Measurements from ENCODE around the gene CCDC91.
"Not testable (repeated sequence)": the region's sequence is repeated elsewhere in the genome, so short reads cannot be mapped to it uniquely, and the experiment has no call there.

Gene CCDC91

DNA sequence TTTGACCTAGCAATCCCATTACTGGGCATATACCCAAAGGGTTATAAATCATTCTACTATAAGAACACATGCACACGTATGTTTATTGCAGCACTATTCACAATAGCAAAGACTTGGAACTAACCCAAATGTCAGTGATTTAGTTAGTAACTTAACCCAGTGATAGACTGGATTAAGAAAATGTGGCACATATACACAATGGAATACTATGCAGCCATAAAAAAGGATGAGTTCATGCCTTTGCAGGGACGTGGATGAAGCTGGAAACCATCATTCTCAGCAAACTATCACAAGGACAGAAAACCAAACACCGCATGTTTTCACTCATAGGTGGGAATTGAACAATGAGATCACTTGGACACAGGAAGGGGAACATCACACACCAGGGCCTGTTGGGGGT, 189.5 kb downstream of the CCDC91 start:
- DNase-seq, result not testable (repeated sequence)

DNA sequence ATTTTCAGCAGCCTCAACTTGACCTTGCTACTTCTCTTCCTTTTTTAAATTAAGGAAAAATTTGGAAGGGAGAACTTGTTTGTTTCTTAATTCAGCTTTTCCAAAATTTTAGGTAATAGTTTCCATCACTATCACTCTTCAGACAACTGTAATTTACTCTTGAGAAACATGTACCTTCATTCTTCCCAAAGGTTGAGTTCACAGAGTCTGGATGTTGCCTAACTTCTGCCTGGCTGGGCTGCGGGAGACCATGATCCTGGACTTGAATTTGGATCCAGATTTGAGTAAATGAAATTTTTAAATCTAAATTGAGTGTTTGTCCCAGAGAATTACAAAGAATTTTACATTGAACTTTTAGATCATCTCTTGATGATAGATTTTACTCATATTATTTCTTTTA, 193.1 kb downstream of the CCDC91 start:
- no peak for DNase-seq

DNA sequence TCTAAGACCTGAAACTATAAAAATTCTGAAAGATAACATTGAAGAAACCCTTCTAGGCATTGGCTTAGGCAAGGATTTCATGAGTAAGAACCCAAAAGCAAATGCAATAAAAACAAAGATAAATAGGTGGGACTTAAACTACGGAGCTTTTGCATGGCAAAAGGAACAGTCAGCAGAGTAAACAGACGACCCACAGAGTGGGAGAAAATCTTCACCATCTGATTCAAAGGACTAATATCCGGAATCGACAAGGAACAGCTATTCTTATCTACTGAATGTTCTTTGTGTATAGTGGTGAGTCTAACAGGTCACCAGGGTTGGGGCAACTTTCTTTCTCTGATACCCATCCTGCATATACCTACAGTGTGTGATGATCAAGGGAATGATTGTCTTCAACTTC, 198.6 kb downstream of the CCDC91 start:
- no peak for DNase-seq

DNA sequence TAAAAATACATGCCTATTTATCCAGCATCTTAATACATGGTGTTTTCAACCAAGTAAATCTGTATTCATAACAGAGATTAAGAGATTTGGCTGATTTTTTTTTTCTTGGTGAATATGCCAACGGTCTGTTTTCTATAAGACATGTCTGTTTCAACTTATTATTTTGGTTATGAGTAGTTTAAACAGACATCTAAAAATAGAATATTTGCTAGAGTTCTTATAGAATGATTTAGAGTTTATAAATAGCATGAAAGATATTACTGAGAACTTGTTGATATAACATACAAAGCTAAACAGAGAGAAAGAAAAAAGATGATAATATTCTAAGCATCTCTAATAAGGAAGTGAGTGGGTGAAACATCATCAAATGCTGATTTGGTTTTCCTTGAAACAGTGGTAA, 199.9 kb downstream of the CCDC91 start:
- DNase-seq, result peak; percentile 17

DNA sequence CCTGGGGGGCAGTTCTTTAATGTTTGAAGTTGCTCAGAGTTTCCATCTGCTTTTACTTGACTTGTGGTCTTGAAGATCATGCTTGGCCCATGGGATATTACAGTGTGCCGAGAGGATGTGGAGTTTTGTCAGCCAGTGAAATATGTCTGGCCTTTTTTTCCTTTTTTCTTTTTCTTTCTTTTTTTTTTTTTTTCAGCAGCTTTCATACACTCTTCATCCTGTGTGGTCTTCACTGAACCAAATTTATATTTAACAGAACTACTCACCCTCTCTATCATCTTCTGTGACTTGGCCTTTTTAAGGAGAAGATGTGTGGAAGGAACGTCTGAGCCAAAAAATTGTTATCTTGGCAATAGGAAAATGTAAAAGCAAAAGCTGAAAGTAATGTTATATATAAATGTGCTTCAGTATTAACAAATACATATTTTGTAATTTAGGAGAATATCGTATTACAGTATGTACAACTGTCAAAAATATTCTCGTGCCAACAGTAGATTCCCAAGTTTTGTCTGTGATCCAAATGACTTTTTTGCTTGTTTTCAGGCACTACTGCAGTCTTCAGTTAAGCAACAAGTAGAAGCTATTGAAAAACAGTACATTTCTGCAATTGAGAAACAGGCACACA, 200.6 kb downstream of the CCDC91 start:
- DNase-seq, result peak; percentile 37

DNA sequence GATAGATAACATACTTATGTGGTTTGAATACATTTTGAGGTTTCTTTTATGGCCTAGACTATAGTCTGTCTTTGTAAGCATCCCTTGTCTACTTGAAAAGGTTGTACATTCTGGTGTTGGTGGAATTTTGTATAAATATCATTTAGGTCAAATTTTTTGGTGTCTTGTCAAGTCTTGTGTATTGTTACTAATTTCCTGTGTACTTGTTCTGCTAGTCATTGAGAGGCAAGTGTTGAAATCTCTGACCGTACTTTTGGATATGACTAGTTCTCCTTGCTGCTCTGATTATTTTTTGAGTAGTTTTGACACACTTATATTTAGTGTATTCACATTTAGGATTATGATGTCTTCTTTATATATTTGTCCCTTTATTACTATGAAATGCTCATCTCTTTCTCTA, 219.6 kb downstream of the CCDC91 start:
- peak; percentile 66 for DNase-seq

DNA sequence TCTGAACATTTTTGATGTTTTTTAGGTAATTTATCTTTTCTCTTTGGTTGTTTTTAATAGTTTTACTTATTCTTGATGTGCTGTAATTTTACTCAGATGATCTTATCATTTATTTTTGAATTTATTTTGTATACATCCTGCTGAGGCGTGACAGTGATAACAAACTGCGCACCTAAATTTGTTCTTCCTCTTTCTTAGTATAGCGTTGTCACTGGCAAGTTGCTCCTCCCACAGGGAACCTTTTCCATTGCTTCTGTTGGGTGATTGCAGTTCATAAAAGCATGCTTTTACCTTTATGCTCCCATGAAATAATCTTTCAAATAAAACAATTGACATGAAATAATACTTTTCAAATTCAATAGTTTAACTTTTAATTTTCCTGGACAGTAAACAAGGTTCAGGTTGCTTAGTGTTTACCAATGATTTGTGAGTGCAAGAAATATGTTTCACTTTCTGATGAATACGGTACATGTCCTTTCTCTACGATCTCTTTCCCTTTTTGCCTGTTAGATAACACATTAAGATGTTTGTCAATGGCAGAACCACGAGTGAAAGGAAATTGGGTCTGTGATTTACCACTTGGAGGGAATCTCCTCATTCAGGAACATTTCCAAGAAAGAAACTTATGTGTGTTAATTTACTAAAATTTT, 223.3 kb downstream of the CCDC91 start:
- no peak for DNase-seq

DNA sequence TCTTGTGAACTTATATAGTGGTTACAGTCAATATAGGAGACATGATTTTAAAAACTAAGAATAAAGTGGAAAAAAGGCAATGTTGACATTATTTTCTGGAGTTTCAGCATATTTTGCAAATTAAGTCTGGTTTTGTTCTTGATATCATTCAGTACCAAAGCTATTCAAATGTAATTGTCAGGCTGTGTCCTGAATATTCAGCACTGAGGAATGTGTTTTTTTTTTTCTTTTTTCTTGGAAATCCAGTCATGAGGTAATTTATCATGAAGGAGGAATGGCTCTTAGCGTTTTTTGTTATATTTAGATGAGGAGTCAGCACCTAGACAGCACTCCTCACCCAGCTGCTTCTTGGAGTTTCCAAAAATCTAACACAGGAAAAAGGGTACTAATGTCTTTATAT, 225.5 kb downstream of the CCDC91 start:
- DNase-seq, result peak; percentile 94

DNA sequence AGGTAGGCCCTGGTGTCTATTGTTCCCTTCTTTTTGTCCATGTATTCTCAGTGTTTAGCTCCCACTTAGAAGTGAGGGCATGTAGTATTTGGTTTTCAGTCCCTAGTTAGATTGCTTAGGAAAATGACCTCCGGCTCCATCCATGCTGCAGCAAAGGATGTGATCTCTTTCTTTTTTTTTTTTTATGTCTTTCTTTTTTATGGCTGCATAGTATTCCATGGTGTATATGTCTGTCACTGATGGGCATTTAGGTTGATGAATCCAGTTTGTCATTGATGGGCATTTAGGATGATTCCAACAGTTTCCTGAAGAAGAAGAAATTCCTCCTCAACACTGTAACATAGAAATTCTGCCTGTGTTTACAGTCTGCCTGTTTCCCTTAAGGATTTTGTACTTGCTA, 231.1 kb downstream of the CCDC91 start:
- no peak for DNase-seq

DNA sequence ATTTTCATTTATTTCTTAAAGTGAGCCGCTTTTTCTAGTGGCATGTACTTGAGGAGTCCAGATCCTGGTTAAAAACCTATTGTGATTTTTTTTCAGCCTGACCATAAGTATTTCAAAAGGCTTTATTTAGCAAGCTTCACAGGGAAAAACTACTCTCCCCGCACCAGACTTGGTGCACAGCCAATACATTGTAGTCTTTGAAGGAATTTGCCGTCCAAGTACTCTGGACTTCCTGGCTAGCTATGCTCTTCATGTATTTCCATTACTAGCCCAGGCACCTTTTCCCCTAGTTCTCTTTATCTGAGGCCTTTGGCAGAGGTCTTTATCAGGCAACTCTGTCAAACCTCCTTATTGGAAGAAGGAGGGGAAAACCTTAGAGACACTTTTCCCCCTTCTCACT, 234.7 kb downstream of the CCDC91 start:
- no peak for DNase-seq

DNA sequence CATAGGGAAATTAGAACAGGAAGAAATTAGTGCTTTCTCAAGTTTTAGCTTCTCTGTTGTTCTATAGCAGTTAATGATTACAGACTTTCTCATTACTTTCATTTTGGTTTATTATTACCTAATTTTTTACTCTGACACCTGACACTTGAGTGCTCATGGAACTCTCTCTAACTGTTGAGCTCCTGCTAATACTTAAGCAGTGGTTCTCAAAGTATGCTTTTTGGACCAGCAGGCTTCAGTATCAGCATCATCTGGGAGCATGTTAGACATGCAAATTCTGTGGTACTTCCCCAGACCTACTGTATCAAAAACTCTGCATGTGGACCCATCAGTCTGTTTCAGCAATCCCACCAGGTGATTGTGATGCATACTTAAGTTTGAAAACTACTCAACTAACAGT, 235.3 kb downstream of the CCDC91 start:
- no peak for DNase-seq

DNA sequence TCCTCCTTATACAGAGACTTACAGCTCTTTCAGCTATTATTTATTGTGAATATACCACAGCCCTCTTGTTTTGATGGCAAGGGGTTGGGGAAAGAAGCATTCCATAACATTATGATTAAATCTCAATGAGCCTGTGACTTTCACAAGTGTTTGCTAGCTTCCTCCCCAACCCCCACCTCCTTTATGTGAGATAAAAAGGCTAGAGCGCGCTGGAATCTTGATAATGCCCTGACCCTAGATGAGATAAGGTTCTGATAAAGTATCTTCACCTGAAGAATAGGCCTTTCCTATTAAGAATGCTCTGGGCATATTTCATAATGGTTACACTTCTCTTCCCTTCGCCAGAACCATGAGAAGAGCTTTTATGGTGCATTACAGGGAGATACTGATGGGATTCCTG, 236.8 kb downstream of the CCDC91 start:
- DNase-seq, result no peak

DNA sequence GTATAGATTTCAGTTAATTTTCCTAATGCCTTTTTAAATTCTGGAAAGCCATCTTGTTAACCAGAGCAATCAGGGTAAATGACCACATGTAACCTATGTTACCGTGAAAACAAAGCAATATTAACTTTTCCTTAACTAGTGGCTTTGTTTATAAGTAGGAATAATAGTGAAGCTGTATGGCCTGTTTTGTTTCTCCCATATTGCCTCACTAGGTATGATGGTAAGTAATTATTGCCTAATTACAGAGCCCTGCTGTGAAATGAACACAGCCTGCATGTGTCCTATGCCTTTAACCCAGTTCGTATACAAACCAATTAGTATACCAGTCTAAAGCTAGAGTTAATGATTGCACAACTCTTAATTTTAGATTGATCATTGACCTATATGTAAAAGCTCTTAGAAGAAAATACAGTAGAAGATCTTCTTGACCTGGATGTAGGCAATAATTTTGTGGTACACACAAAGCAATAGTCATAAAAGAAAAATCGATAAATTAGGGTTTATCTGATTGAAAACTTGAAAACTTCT, 249.9 kb downstream of the CCDC91 start:
- DNase-seq, result no peak

DNA sequence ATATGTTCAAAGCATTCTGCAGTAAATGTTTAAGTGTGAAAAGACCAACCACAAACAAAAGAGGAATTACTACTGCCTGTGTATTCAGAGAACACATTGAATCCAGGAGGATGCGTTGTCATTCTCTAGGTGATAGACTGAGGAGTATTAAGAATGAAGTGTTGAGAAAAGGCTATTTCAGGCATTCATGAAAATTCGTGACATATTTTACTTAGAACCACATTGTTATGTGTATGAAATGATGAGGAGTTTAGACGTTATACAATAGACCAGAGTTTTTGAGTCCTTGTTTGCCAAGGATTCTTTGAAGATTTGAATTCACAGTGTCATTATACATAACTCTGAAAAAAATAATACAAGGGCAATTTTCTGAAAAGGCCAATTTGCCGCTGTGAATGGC, 251.8 kb downstream of the CCDC91 start:
- no peak for DNase-seq

DNA sequence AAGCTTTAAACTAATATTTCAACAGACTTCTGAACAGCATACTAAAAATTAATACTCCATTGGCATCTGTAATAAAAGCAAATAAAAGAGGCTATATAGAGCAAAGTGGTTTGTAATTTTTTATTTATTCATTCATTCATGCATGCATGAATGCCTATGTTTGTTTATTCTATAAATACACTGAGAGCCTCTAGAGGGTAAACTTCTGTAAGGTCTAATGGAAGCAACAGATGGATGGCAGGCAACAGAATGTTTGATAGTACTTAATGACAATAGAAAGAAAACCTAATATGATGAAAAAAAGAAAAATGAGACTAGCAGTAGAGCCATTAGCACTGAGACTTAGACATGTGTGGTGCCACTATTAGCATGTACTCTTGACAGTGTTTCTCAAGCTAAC, 253.1 kb downstream of the CCDC91 start:
- no peak for DNase-seq

DNA sequence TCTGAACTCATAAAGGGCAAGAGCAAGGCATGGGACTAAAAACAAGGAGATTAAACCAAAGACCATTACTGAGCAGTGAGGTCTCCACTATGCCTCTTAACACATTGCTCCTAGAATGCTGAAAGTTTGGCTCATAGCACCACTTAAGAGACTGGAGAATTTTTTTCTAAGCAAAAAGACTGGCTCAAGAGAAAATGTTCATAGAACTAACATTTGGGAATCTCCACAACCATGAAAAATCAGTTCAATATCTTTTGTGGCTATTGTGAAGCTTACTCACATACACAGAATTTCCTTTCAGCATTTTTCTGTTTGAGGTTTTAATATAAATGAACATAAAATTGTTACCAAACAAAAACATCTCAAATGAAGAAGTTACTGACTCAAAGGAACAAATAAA, 255.8 kb downstream of the CCDC91 start:
- no peak for DNase-seq

DNA sequence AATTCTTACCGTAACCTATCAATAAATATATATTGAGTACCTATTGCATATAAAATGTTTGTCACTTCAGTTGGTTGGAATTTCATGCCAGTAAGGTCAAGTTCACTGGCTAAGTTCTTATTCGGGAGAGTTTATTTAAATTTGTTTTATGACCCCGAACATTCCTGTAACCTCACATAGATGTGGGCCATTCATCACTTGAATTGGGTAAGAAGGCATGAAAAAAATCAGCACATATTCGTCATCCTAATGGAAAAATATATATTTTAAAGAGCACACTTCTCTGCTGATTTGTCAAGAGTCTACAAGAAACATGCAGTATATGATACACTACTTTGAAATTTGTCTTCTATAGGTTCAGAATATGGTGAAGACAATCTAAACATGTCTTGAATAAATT, 263.4 kb downstream of the CCDC91 start:
- DNase-seq, result no peak

DNA sequence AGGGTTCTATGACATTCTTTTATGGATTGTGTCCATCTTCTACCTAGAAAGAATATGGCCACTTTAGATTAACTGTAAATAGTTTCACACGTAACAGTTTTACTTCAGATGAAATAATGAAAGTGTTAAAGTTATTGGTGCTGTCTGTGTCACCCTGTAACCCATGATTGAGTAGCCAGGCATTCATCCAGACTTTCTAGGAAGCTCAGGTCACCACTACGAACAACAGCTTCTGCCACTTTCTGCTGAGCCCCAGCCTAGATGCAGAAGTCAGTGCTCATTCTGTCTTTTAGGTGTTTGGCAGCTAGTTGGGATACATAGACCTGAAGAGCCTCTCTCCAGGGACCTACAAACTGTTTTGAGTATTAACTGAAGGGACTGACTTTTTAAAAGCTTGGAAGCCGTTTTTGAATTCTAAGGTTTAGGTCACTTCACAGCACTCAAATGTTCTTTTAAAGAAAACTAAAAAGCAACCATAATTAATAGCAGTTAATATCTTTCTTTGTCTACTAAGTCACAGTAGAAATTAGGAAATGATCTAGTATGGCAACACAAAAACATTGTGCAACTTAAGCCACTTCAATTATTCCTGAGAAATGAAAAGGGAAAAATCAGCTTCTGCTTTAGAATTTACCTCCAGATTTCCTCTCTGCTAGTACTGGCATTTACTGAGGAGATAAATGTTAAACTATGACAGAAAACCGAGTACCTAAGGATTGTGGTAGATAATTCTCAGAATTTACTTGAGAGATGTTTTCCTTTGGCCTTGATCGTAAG, 266.9 kb downstream of the CCDC91 start:
- no peak for DNase-seq

DNA sequence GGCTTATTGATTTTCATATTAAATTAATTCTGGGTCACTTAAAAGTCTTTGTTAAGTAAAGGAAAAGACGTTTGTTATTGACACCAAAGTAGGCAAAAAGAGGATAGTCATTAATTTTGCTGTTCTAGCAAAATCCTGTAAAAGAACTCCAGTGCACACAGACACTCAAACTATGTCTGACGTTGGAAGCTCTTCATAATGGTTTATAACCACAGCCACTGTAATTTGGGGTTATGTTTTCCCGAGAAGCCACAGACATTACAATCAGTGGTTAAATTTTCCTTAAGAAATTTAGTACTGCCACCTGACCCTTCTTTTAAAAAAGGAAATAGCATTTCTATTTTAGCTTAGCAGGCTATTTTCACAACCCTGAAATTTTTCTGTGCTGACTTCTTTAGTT, 267.5 kb downstream of the CCDC91 start:
- no peak for DNase-seq

DNA sequence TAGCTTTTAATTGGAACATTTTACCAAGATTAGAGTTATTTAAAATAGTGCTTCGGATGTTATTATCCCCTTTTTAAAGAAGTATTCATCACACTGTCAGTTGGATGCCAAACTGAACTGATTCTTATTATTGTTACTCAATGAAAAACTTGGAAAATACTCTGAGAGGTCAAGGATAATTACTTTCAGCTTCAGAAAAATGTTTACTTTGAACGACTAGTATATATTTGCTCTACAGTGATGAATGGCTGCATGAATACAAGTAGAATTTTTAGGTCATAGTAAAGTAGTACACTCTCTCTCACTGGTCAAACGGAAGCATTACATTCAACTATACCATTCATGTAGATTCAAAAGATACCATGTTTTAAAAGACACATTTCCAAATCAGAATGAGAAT, 269.2 kb downstream of the CCDC91 start:
- DNase-seq, result no peak

DNA sequence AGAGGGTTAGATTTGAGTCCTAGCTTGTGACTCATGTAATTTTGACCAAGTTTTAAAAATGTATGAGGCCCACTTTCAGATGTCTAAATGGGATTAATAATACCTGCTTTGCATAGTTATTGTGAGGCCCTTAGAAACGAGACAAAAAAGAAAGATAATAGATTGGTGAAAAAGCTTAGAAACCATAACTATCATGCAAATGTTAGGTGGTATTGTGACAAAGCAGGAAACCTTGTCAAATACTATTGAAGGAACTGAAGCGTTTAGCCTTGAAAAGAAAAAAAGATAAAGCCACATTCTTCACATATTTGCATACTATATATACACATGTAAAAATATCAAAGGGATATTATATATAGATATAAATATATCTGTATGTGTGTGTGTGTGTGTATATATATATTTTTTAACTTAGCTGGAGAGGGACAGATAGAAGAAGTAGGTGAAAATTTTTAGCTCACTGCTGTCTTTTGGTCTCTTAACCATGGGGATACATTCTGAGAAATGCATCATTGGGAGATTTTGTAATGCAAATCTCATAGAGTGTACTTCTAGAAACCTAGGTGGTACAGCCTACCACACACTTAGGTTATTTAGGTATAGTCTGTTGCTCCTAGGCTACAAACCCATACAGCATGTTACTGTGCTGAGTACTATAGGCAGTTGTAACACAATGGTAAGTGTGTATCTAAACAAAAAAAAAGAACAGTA, 270.3 kb downstream of the CCDC91 start:
- DNase-seq, result no peak

DNA sequence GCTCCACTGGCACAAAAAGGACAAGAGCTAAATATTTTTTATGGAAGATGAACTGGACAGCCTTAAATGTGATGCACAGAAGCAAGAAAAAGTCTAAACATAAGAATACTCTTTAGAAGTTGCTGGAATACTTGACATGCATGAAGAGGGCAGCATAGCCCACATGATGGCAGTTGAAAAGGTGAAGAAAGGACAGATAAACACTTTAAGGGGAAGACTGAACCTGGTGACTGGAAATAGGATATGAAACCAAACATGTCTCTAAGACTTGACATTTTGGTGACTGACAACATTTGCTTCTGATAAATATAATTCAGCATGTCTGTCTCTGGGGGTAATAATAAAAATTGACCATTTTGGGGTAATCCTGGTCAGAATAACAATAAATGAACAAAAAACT, 273.1 kb downstream of the CCDC91 start:
- no peak for DNase-seq

DNA sequence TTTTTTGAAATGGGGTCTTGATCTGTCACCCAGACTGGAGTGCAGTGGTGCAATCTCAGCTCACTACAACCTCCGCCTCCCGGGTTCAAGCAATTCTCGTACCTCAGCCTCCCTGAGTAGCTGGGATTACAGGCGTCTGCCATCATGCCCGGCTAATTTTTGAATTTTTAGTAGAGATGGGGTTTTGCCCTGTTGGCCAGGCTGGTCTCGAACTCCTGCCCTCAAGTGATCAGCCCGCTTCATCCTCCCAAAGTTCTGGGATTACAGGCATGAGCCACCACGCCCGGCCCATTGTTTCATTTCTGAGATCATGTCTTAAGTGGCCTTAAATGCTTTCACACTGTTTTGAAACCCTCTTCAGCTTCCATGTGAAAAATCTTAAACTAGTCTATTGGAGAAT, 281.5 kb downstream of the CCDC91 start:
- not testable (repeated sequence) for DNase-seq
